ENCODE results near the gene NR0B1.

Gene NR0B1

GRCh38 chrX:30309139-30309571 lies at the start of gene NR0B1:
Gene NR0B1 (minus strand): TSS chrX:30309390. CDS start chrX:30309363, 27 bp downstream.
- no peak for DNase-seq (ENCODE audit: low spot score)

GRCh38 chrX:30349946-30350345 lies 40.8 kb upstream of the NR0B1 start:
- no peak for DNase-seq (ENCODE audit: low spot score)

GRCh38 chrX:30343206-30343605 lies 34.0 kb upstream of the NR0B1 start:
- no peak for DNase-seq (ENCODE audit: low spot score)

GRCh38 chrX:30340753-30341152 lies 31.6 kb upstream of the NR0B1 start:
- DNase-seq (ENCODE audit: low spot score), result no peak

- no peak for DNase-seq (ENCODE audit: low spot score)
Measured at GRCh38 chrX:30327762-30328161, 18.6 kb upstream of the NR0B1 start.

GRCh38 chrX:30317308-30317707 lies 8.1 kb upstream of the NR0B1 start:
- no peak for DNase-seq (ENCODE audit: low spot score)

GRCh38 chrX:30313322-30313721 lies 4.1 kb upstream of the NR0B1 start:
- no peak for DNase-seq (ENCODE audit: low spot score)

- DNase-seq (ENCODE audit: low spot score), result no peak
Measured at GRCh38 chrX:30312858-30313257, 3.7 kb upstream of the NR0B1 start.

- no peak for DNase-seq (ENCODE audit: low spot score)
Measured at GRCh38 chrX:30310429-30311206, 1.4 kb upstream of the NR0B1 start.

GRCh38 chrX:30308263-30309138 lies 689 bp downstream of the NR0B1 start:
- DNase-seq (ENCODE audit: low spot score), result peak; percentile 56

GRCh38 chrX:30307466-30307865 lies 1.7 kb downstream of the NR0B1 start:
- DNase-seq (ENCODE audit: low spot score), result no peak

GRCh38 chrX:30304866-30305265 lies 4.3 kb downstream of the NR0B1 start:
- no peak for DNase-seq (ENCODE audit: low spot score)

GRCh38 chrX:30302956-30303355 lies 6.2 kb downstream of the NR0B1 start:
- no peak for DNase-seq (ENCODE audit: low spot score)

GRCh38 chrX:30301963-30302362 lies 7.2 kb downstream of the NR0B1 start:
- no peak for DNase-seq (ENCODE audit: low spot score)

GRCh38 chrX:30301208-30301607 lies 8.0 kb downstream of the NR0B1 start:
- DNase-seq (ENCODE audit: low spot score), result no peak

GRCh38 chrX:30296408-30297254 lies 12.6 kb downstream of the NR0B1 start:
- no peak for DNase-seq (ENCODE audit: low spot score)

- no peak for DNase-seq (ENCODE audit: low spot score)
Measured at GRCh38 chrX:30283456-30284200, 25.6 kb downstream of the NR0B1 start.

GRCh38 chrX:30282527-30282926 lies 26.7 kb downstream of the NR0B1 start:
- no peak for DNase-seq (ENCODE audit: low spot score)

GRCh38 chrX:30280428-30280827 lies 28.8 kb downstream of the NR0B1 start:
- no peak for DNase-seq (ENCODE audit: low spot score)

GRCh38 chrX:30278365-30278764 lies 30.8 kb downstream of the NR0B1 start:
- DNase-seq (ENCODE audit: low spot score), result no peak

- DNase-seq (ENCODE audit: low spot score), result no peak
Measured at GRCh38 chrX:30275498-30275897, 33.7 kb downstream of the NR0B1 start.

All from ecto neural progenitor cell (in vitro differentiated cells).